Osteocyte (in vitro differentiated cells): Measurements from ENCODE around the gene CTXN1. TPM values are rescaled to one million over a fixed set of nuclear protein-coding genes. Genes with fewer than 3 reads are reported as not detected.

ENCODE experiments used
- DNase-seq: peaks from one replicate; pipeline ENCODE4 v3.0.0; 2021; ENCODE audit warnings: mixed read lengths; ENCODE audit not compliant: unreplicated experiment; ENCODE audit errors: extremely low spot score
- H3K27ac Mint-ChIP-seq: one replicate; pipeline ENCODE4 v1.8.0; 2021; ENCODE audit warnings: mild to moderate bottlenecking, mixed read lengths; ENCODE audit not compliant: unreplicated experiment
- H3K27me3 Mint-ChIP-seq: one replicate; pipeline ENCODE4 v1.8.0; 2021; ENCODE audit warnings: mixed read lengths; ENCODE audit not compliant: unreplicated experiment
- H3K36me3 Mint-ChIP-seq: one replicate; pipeline ENCODE4 v1.8.0; 2021; ENCODE audit warnings: mixed read lengths; ENCODE audit not compliant: unreplicated experiment
- H3K4me1 Mint-ChIP-seq: one replicate; pipeline ENCODE4 v1.8.0; 2021; ENCODE audit warnings: mixed read lengths; ENCODE audit not compliant: unreplicated experiment
- H3K4me3 Mint-ChIP-seq: one replicate; pipeline ENCODE4 v1.8.0; 2021; ENCODE audit warnings: mild to moderate bottlenecking, moderate library complexity, mixed read lengths; ENCODE audit not compliant: unreplicated experiment
- H3K9me3 Mint-ChIP-seq: one replicate; pipeline ENCODE4 v1.8.0; 2021; ENCODE audit warnings: mixed read lengths; ENCODE audit not compliant: unreplicated experiment
- total RNA-seq: library from RNA; stranded (reverse); gene quantifications from 2 replicates; pipeline ENCODE4 v1.2.1, GENCODE V29; 2021
- TF ChIP-seq, protein P1 (sequence below): fragments of 200-600 bp; sonication (generic); IDR thresholded peaks from 2 replicates; pipeline ENCODE4 v1.5.0; 2021; ENCODE audit warnings: antibody characterized with exemption, mild to moderate bottlenecking, moderate library complexity

Gene CTXN1
- total RNA-seq, 1 donor from 2014 or later, result 28.8 TPM

DNA sequence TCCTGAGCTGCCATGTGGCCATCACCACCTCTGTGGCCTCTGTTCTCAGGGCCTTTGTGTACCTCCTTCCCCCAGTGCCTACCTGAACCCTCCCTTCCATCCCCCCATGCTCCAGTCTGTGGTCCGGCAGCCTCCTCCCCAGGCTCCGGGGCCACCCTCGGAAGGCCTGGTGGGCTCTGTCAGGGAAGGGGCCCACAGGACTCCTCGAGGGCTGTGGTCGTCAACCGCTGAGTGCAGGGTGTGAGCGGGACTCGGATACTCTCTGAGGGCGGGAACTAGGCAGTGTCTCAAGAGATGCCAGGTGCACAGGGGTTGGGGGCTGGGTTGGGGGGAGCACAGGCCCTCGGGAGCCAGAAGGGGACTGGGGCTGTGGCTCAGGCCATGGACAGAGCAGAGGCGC lies 18.4 kb downstream of the CTXN1 start:
- TF ChIP-seq, protein P1, sequence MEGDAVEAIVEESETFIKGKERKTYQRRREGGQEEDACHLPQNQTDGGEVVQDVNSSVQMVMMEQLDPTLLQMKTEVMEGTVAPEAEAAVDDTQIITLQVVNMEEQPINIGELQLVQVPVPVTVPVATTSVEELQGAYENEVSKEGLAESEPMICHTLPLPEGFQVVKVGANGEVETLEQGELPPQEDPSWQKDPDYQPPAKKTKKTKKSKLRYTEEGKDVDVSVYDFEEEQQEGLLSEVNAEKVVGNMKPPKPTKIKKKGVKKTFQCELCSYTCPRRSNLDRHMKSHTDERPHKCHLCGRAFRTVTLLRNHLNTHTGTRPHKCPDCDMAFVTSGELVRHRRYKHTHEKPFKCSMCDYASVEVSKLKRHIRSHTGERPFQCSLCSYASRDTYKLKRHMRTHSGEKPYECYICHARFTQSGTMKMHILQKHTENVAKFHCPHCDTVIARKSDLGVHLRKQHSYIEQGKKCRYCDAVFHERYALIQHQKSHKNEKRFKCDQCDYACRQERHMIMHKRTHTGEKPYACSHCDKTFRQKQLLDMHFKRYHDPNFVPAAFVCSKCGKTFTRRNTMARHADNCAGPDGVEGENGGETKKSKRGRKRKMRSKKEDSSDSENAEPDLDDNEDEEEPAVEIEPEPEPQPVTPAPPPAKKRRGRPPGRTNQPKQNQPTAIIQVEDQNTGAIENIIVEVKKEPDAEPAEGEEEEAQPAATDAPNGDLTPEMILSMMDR, result no peak

DNA sequence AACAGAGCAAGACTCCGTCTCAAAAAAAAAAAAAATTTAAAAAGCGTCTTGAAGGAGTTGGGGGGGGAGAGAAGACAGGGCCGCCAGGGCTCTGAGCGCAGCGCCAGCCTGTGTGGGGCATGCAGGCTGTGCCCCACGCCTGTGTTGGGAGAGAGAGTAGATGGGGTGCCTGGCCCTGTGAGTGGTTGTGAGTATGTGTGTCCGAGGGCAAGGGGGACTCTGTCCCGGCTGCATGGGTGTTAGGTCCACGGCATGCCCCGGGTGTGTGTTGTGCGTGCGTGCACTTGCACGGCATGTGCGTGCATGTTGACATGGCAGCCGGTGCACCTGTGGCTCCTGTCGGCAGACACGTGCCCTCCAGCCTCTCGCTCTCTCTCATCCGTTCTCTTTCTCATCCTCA lies 18.8 kb downstream of the CTXN1 start:
- H3K27me3 Mint-ChIP-seq, result no peaks in the 10 kb centered on the region
- TF ChIP-seq, protein P1, result no peak
- no peak for DNase-seq
- no peak overlapping the region for H3K27ac Mint-ChIP-seq
- H3K36me3 Mint-ChIP-seq, result peaks cover 8% of the 10 kb centered on the region
- H3K4me1 Mint-ChIP-seq, result peaks cover 26% of the 10 kb centered on the region
- H3K4me3 Mint-ChIP-seq, result no peak overlapping the region
- H3K9me3 Mint-ChIP-seq, result no peaks in the 10 kb centered on the region

More for the DNA sequence above, 18.4 kb downstream of the CTXN1 start:
- Mint-ChIP-seq H3K27me3 (no peaks in the 10 kb centered on the region), H3K4me3 (no peak overlapping the region), H3K4me1 (peaks cover 23% of the 10 kb centered on the region), H3K9me3 (no peaks in the 10 kb centered on the region), H3K27ac (no peak overlapping the region), H3K36me3 (peaks cover 8% of the 10 kb centered on the region)
- no peak for DNase-seq

DNA sequence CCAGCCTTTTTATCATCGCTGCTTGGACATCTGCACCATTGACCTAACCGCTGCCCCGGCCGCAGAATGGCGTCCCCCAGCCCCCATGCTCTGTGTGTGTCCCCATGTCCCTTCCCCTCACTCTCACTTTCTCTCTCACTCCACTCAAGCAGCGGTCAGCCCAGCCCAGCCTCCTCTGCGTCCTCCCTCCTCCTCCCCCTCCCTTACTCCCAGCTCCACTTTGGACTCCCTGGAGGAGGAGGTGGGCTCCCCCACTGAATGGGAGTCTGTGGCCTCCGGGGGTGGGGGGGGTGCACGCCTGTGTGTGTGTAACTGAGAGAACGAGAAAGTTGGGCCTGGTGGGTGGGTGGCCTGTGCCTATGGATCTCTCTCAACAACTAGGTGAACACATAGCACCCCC lies 20.1 kb downstream of the CTXN1 start:
- Mint-ChIP-seq H3K27me3 (no peaks in the 10 kb centered on the region), H3K4me1 (peaks cover 26% of the 10 kb centered on the region), H3K36me3 (peaks cover 4% of the 10 kb centered on the region), H3K27ac (peak overlapping the region; percentile 21), H3K9me3 (no peaks in the 10 kb centered on the region), H3K4me3 (peak overlapping the region; percentile 80)
- DNase-seq, result no peak
- TF ChIP-seq, protein P1, result no peak

DNA sequence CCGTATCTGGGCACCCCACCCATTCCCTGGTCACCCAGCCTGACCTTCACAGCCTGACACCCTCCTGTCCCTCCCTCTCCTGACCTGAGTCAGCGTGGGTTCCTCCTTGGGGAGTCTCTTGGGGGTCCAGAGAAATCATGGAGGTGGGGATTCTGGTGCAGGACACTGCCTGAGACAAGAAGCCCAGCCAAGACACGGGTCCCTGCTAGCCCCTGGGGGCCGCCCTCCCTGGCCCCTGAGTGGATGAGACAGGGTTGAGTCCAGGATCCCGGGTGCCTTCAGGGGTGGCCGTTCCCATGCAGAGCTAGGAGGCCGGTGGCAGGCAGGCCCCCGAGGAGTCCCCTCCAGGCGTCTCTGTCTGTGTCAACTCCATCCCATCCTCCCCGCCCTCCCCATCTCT lies 20.7 kb downstream of the CTXN1 start:
- Mint-ChIP-seq H3K27me3 (no peaks in the 10 kb centered on the region), H3K4me1 (peaks cover 26% of the 10 kb centered on the region), H3K4me3 (peak overlapping the region; percentile 80), H3K36me3 (no peaks in the 10 kb centered on the region), H3K27ac (peak overlapping the region; percentile 88), H3K9me3 (no peaks in the 10 kb centered on the region)
- no peak for DNase-seq
- TF ChIP-seq, protein P1, result no peak

DNA sequence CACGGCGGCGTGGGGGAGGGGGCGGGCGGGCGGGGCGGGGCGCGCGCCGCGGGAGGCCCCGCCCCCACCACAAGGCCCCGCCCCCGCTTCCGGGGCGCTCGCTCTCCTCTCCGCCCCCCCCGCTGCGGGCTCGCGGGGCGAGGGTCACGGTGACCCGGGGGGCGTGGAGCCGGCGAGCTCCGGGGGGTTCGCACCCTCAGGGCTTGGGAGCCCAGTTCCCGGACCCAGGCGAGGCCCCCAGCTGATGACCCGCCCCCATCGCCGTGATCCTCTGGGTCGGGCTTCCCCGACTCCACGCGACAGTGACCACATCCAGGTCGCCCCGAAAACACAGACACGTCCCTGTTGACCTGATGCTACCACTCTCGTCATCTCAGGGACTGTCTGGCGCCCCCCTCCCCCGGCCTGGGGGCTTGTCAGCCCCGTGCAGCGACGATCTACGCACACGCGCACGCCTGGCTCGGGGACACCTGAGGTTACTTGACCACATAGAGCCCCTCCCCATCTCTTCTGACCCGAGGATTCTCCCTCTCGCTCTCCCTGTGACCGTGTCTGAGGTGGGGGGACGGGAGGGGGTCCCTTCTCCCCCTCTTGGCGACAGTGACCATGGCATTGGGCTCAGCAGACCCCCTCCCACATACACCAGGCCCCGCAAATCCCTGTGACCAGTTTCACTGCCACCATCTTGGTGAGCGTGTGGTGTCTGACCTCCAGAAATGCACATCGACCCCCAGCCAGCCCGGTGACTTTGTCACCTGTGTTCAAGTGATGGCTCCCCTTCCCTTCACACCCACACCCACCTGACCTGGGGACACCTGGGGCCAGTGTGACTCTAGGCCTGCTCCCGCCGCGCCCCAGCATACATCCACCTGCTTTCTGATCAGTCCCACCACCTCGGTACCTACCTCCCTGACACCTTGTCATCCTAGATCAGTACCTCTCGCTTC lies 21.6 kb downstream of the CTXN1 start:
- Mint-ChIP-seq H3K36me3 (peaks cover 3% of the 10 kb centered on the region), H3K27me3 (no peaks in the 10 kb centered on the region), H3K4me1 (peaks cover 26% of the 10 kb centered on the region), H3K9me3 (no peaks in the 10 kb centered on the region), H3K27ac (peak overlapping the region; percentile 88), H3K4me3 (peak overlapping the region; percentile 80)
- TF ChIP-seq, protein P1, result no peak
- DNase-seq, result no peak
